H9 (cell line): Measurements from ENCODE around the gene MYL3. TPM values are rescaled to one million over a fixed set of nuclear protein-coding genes. Genes with fewer than 3 reads are reported as not detected.

Source experiments
- DNase-seq: peaks from one replicate; pipeline ENCODE4 v3.0.0-alpha.2; 2017
- H2AFZ ChIP-seq: one replicate; pipeline ENCODE4 v1.6.1; 2013; ENCODE audit warnings: mild to moderate bottlenecking, low read length, control low read depth, moderate library complexity
- H2AK5ac ChIP-seq: 2 replicates; pipeline ENCODE4 v1.6.1; 2013; ENCODE audit warnings: low read length, control low read depth, mixed read lengths; ENCODE audit not compliant: insufficient read length
- H2BK120ac ChIP-seq: one replicate; pipeline ENCODE4 v1.6.1; 2013; ENCODE audit warnings: low read depth, mild to moderate bottlenecking, low read length, control low read depth, inconsistent platforms; ENCODE audit not compliant: poor library complexity, severe bottlenecking
- H2BK12ac ChIP-seq: 2 replicates; pipeline ENCODE4 v1.6.1; 2013; ENCODE audit warnings: low read length, control low read depth, mixed read lengths, low read depth; ENCODE audit not compliant: insufficient read length
- H2BK15ac ChIP-seq: 2 replicates; pipeline ENCODE4 v1.6.1; 2013; ENCODE audit warnings: low read depth, low read length, control low read depth
- H2BK20ac ChIP-seq: one replicate; pipeline ENCODE4 v1.6.1; 2013; ENCODE audit warnings: low read depth, mild to moderate bottlenecking, low read length, control low read depth, inconsistent platforms; ENCODE audit not compliant: poor library complexity, severe bottlenecking
- H2BK5ac ChIP-seq: 2 replicates; pipeline ENCODE4 v1.6.1; 2013; ENCODE audit warnings: low read length, control low read depth, mixed read lengths; ENCODE audit not compliant: insufficient read length
- H3K14ac ChIP-seq: 2 replicates; pipeline ENCODE4 v1.6.1; 2013; ENCODE audit warnings: low read length, control low read depth; ENCODE audit not compliant: insufficient read depth
- H3K18ac ChIP-seq: 2 replicates; pipeline ENCODE4 v1.6.1; 2013; ENCODE audit warnings: low read depth, mild to moderate bottlenecking, mixed read lengths, low read length, control low read depth; ENCODE audit not compliant: insufficient read length
- H3K23ac ChIP-seq: 2 replicates; pipeline ENCODE4 v1.6.1; 2013; ENCODE audit warnings: low read length, control low read depth, mixed read lengths, low read depth; ENCODE audit not compliant: insufficient read length
- H3K23me2 ChIP-seq: 2 replicates; pipeline ENCODE4 v1.6.1; 2013; ENCODE audit warnings: low read depth, mild to moderate bottlenecking, mixed read lengths, low read length, control low read depth; ENCODE audit not compliant: insufficient read length, poor library complexity, severe bottlenecking
- H3K27ac ChIP-seq: 2 replicates; pipeline ENCODE4 v1.5.1; 2013; ENCODE audit warnings: low read length, control low read depth, mixed read lengths, low read depth; ENCODE audit not compliant: insufficient read length
- H3K27me3 ChIP-seq: 2 replicates; pipeline ENCODE4 v1.6.1; 2013; ENCODE audit warnings: low read length, control low read depth, inconsistent platforms; ENCODE audit not compliant: insufficient read depth
- H3K4ac ChIP-seq: 2 replicates; pipeline ENCODE4 v1.6.1; 2013; ENCODE audit warnings: low read depth, mild to moderate bottlenecking, control low read depth, inconsistent platforms, low read length, moderate library complexity
- H3K4me1 ChIP-seq: 2 replicates; pipeline ENCODE4 v1.6.1; 2013; ENCODE audit warnings: low read length, control low read depth, inconsistent platforms; ENCODE audit not compliant: insufficient read depth
- H3K4me2 ChIP-seq: 2 replicates; pipeline ENCODE4 v1.6.1; 2013; ENCODE audit warnings: low read length, control low read depth, mixed read lengths; ENCODE audit not compliant: insufficient read length, insufficient read depth
- H3K56ac ChIP-seq: 2 replicates; pipeline ENCODE4 v1.6.1; 2013; ENCODE audit warnings: low read depth, mild to moderate bottlenecking, mixed read lengths, low read length, control low read depth; ENCODE audit not compliant: insufficient read length
- H3K79me1 ChIP-seq: 2 replicates; pipeline ENCODE4 v1.6.1; 2013; ENCODE audit warnings: low read depth, mild to moderate bottlenecking, moderate library complexity, low read length, control low read depth, inconsistent platforms; ENCODE audit not compliant: insufficient read depth, poor library complexity, severe bottlenecking
- H3K79me2 ChIP-seq: 2 replicates; pipeline ENCODE4 v1.6.1; 2013; ENCODE audit warnings: low read length, control low read depth, inconsistent platforms; ENCODE audit not compliant: insufficient read depth
- H3K9ac ChIP-seq: 2 replicates; pipeline ENCODE4 v1.6.1; 2013; ENCODE audit warnings: low read length, control low read depth, mixed read lengths; ENCODE audit not compliant: insufficient read length; ENCODE audit errors: extremely low read depth
- H3K9me3 ChIP-seq: one replicate; pipeline ENCODE4 v1.6.1; 2013; ENCODE audit warnings: low read depth, low read length, inconsistent platforms; ENCODE audit not compliant: control insufficient read depth
- H3T11ph ChIP-seq: one replicate; pipeline ENCODE4 v1.6.1; 2013; ENCODE audit warnings: mild to moderate bottlenecking, low read length, control low read depth, inconsistent platforms
- H4K20me1 ChIP-seq: one replicate; pipeline ENCODE4 v1.6.1; 2013; ENCODE audit not compliant: control insufficient read depth, insufficient read length, insufficient read depth
- H4K5ac ChIP-seq: 2 replicates; pipeline ENCODE4 v1.6.1; 2013; ENCODE audit warnings: low read depth, mild to moderate bottlenecking, mixed read lengths, low read length, control low read depth; ENCODE audit not compliant: insufficient read length
- H4K8ac ChIP-seq: replicated peaks from 2 replicates; pipeline ENCODE4 v1.6.1; 2013; ENCODE audit warnings: low read length, control low read depth, mixed read lengths, low read depth; ENCODE audit not compliant: insufficient read length
- H4K91ac ChIP-seq: 2 replicates; pipeline ENCODE4 v1.6.1; 2013; ENCODE audit warnings: low read depth, mild to moderate bottlenecking, moderate library complexity, mixed read lengths, low read length, control low read depth; ENCODE audit not compliant: insufficient read length
- H3K27ac Mint-ChIP-seq, 3 experiments: 2 replicates in 2 of 3; 3 replicates in 1 of 3; pipeline ENCODE4 v1.8.0; 2020 to 2021; ENCODE audit warnings: mixed read lengths in 3 of 3, mild to moderate bottlenecking in 1 of 3, moderate library complexity in 1 of 3
- H3K27me3 Mint-ChIP-seq: 2 replicates; pipeline ENCODE4 v1.8.0; 2021; ENCODE audit warnings: low read depth, mild to moderate bottlenecking, moderate library complexity, mixed read lengths
- H3K36me3 Mint-ChIP-seq, 3 experiments: 2 replicates in 2 of 3; 3 replicates in 1 of 3; pipeline ENCODE4 v1.8.0; 2020 to 2021; ENCODE audit warnings: low read depth in 3 of 3, mixed read lengths in 3 of 3; ENCODE audit not compliant: insufficient read depth in 1 of 3
- H3K4me1 Mint-ChIP-seq, 2 experiments: 2 replicates each; pipeline ENCODE4 v1.8.0; 2020; ENCODE audit warnings: mixed read lengths in 2 of 2
- H3K4me3 Mint-ChIP-seq, 2 experiments: 2 replicates in 1 of 2; 3 replicates in 1 of 2; pipeline ENCODE4 v1.8.0; 2020 to 2021; ENCODE audit warnings: mild to moderate bottlenecking in 2 of 2, mixed read lengths in 2 of 2, moderate library complexity in 1 of 2
- H3K9me3 Mint-ChIP-seq, 2 experiments: 2 replicates in 1 of 2; 3 replicates in 1 of 2; pipeline ENCODE4 v1.8.0; 2020; ENCODE audit warnings: mild to moderate bottlenecking in 2 of 2, mixed read lengths in 2 of 2, moderate library complexity in 1 of 2
- CTCF ChIP-seq: fragments of 200-600 bp; sonication (generic); conservative IDR thresholded peaks from 3 replicates; pipeline ENCODE4 v1.8.0; 2021; ENCODE audit warnings: antibody characterized with exemption, mild to moderate bottlenecking
- WGBS: extraction: QIAGEN DNeasy Blood & Tissue Kit; methylation state at CpG from one replicate; pipeline ENCODE4 v1.1.7; 2013; ENCODE audit warnings: missing lambda C conversion rate, low lambda C conversion rate, mixed read lengths; ENCODE audit not compliant: insufficient read length; ENCODE audit errors: extremely low coverage; 5-methylcytosine and 5-hydroxymethylcytosine counted together
- total RNA-seq: library from RNA; stranded (reverse); gene quantifications from 2 replicates; pipeline ENCODE4 v1.2.1, GENCODE V29; 2021

Gene MYL3
- total RNA-seq, 1 experiment from 2014 or later, result 0.24 TPM

GRCh38 chr3:46885612-46886011 is 22.4 kb upstream of the MYL3 start:
- no peak overlapping the region for H2BK15ac ChIP-seq
- no peaks in the 10 kb centered on the region for H3K9me3 ChIP-seq
- H3K56ac ChIP-seq, result no peak overlapping the region
- Mint-ChIP-seq H3K4me3 (no peak overlapping the region), H3K27me3 (peaks cover 94% of the 10 kb centered on the region), H3K36me3 (no peaks in the 10 kb centered on the region), H3K27ac (no peak overlapping the region), H3K9me3 (no peaks in the 10 kb centered on the region; a peak in 1 of 5 replicates), H3K4me1 (peaks cover 20 to 35% of the 10 kb centered on the region in 2 experiments)
- no peak overlapping the region for H2BK5ac ChIP-seq
- no peak overlapping the region for H4K8ac ChIP-seq
- H2BK120ac ChIP-seq, result no peak overlapping the region
- no peak overlapping the region for H3K4ac ChIP-seq
- DNase-seq, result no peak
- no peak for TF ChIP-seq CTCF
- no peak overlapping the region for H3T11ph ChIP-seq
- H3K4me2 ChIP-seq, result no peak overlapping the region
- no peaks in the 10 kb centered on the region for H3K79me2 ChIP-seq
- H3K4me1 ChIP-seq, result no peaks in the 10 kb centered on the region; the same call in 1 of the 2 replicates
- H2AFZ ChIP-seq, result no peak overlapping the region
- no peak overlapping the region for H2BK20ac ChIP-seq
- no peak overlapping the region for H2BK12ac ChIP-seq
- H4K5ac ChIP-seq, result no peak overlapping the region
- H4K20me1 ChIP-seq, result no peaks in the 10 kb centered on the region
- WGBS, result no CpG with 5 or more reads among the region's 3 CpGs
- H2AK5ac ChIP-seq, result no peak overlapping the region
- no peak overlapping the region for H3K14ac ChIP-seq
- H3K9ac ChIP-seq, result no peak overlapping the region
- peaks cover 49% of the 10 kb centered on the region for H3K27me3 ChIP-seq
- H3K18ac ChIP-seq, result no peak overlapping the region
- H4K91ac ChIP-seq, result no peak overlapping the region
- no peak overlapping the region for H3K27ac ChIP-seq
- peaks cover 5% of the 10 kb centered on the region for H3K23me2 ChIP-seq
- no peak overlapping the region for H3K23ac ChIP-seq
- no peaks in the 10 kb centered on the region for H3K79me1 ChIP-seq
